ENCODE data around the gene CACNA1C.

Gene CACNA1C

GRCh38 chr12:2297658-2298057, 244.9 kb downstream of the CACNA1C start:
- DNase-seq (ENCODE audit: low read depth), result no peak

GRCh38 chr12:2298556-2299200, 245.9 kb downstream of the CACNA1C start:
- DNase-seq (ENCODE audit: low read depth), result no peak

- no peak for DNase-seq (ENCODE audit: low read depth)
Observed at GRCh38 chr12:2299206-2299605, 246.4 kb downstream of the CACNA1C start.

GRCh38 chr12:2300168-2300567, 247.4 kb downstream of the CACNA1C start:
- DNase-seq (ENCODE audit: low read depth), result no peak

DNA sequence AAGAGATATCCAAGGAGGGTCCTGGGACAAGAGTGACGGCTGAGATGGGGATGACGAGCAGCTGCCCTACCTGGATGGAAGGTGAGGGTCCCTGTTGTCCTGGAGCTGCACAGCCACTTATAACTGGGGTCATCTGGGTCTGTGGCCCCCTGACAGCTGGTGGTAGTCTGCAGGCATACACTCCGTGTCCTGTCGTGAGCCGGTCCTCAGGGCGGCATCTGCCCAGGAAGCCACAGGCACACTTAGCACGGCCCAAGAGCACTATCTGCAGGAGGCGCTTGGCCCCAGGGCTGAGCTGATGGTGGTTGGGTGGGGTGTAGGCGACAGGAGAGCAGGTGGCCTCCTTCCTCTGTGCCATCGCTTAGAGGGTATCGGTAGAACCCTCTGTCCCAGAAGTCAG, 248.1 kb downstream of the CACNA1C start:
- DNase-seq (ENCODE audit: low read depth), result no peak

DNA sequence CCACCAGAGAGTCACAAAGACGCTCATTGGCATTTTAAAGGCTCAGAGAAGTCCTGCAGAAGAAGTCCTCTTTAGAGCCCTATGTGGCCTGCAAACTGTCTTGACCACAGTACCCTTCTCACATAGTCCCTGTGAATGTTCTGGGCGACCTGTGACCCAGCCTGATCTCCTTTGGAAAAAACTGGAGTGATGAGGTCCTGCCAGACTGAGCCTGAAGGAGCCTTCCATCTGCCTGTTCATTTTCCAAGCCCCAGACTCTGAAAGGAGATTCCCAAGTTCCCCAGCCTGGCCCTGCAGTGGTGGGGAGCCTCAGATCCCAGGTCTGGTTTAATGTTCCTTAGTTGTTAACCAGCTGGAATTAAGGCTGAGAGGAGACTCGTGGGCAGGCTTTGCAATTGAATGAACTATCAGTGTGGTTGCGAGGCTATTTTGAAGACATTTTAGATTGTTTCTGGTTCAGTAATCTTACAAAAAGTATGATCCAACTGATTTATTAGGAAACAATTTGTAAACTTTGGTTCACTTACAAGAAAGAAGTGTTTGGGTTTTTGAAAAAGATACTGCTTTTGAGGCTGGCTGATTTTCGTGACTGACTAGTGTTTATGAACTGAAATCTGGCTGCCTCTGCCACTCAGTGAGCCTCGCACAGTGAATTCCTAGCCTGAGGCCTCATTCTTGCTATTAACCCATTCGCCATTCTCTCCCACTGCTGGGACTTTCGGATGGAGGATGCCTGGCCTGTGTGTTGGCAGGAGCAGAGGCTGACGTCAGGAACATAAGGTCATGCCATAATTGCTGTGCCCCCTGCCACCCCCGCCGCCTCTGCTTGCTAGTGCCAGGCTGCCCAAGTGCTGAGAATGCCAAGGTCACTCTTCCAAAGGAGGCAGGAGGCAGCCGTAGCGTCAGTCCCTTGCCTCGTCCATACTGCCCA, 249.0 kb downstream of the CACNA1C start:
- DNase-seq (ENCODE audit: low read depth), result no peak

- DNase-seq (ENCODE audit: low read depth), result no peak
Observed at GRCh38 chr12:2302711-2303580, 250.2 kb downstream of the CACNA1C start.

DNA sequence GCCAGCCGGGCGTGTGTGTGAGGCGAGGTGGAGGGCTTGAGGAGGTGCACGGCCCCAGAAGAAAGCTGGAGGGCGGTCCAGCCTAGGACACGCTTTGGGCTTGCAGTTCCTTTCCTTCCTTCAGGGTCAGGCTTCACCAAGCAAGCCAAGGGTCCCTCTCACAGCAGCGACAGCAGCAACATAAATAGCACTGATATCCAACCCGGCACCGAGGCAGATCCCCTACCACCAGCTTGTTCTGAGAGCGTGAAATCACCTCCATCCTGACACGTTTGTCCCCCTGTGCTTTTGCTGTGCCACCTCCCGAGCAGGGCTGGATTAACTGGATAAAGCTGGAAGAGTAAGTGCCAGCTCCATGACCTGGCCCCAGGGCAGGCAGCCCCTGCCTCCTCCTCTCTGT, 251.4 kb downstream of the CACNA1C start:
- DNase-seq (ENCODE audit: low read depth), result no peak

DNA sequence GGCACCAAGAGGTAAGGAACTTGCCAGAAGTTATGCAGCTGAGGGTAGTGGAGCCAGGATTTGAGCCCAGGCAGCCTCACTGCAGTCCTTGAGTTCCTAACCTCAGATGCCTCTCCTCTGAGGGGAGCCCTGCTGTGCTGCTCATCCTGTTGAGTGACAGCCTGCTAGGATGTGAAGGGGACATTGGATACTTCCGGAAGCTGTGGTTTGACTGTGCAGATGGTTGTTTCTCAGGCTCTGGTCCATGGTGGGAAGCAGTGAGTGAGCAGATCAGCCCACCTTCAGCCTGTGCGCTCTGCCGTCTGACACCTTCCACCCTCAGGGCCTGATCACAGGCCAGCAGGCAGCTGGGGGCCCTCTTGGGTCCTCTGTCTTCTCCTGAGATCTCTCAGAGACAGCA, 253.2 kb downstream of the CACNA1C start:
- DNase-seq (ENCODE audit: low read depth), result no peak

- no peak for DNase-seq (ENCODE audit: low read depth)
Observed at GRCh38 chr12:2306735-2307134, 253.9 kb downstream of the CACNA1C start.

DNA sequence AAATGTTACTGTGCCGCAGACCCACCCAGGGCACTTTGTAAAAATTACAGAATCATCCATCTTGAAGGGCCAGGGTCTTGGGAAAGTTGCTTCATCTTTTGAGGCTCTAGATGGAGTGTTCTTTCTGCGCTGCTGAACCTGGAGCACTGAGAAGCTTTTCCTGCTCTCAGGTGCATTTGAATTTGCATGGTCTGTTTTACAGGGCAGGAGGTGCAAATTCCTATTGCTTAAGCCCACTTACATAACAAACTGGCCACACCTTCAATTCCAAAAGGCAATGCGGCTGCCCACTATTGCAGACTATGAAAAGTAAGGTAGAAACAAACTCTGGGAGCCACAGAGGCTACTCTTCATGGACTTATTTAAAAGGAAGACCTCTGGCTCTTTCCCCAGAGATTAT, 254.8 kb downstream of the CACNA1C start:
- no peak for DNase-seq (ENCODE audit: low read depth)

DNA sequence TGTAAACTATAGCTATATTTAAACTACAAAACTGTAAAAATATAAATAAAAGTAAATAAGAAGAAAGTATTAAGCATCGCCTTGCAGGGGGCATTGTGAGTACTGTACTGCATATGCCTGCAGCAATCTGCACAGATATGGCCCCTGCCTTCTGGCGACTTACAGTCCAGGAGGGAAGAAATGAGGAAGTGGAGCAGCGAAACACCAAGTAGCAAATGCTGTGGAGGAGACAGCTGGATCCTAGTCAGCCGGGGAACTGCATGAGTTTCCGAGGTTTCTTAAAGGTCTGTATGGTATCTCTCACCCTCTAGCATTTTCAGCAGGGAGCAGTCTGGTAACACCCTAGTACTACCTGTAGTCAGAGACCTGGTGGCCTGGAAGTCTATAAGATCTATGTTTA, 256.9 kb downstream of the CACNA1C start:
- no peak for DNase-seq (ENCODE audit: low read depth)

DNA sequence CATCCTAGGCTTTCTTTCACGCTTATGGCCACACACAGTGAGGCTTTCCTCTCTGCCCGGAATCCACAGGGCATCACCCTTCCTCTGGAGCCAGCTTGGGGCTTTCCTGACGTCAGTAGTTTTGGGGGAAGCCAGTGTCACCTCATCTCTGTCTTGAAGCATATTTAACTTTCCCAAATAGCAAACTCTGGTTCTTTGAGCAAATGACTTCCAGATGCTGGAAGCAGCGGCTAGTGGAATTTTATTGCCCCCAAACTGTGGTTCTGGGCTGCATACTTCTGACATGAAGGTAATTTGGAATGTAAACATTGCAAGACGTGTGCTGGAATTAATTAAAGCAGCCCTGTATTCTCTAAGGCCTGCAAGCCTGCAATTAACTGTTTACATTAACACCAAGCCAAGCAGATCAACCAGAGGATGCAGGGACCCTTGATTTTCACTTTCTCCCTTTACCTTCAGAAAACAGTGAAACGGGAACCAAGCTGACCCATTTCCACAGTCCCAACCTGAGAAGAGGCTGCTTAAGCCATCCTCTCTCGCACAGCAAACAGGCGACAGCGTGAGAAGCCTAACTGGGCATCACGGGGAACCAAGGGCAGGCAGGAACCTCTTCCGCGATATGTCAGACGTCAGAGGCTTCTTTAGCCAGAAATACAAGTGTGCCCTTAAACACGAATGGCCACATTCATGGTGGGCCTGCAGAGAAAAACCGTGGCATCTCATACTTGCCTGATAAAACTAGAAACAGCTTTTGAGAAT, 258.4 kb downstream of the CACNA1C start:
- DNase-seq (ENCODE audit: low read depth), result no peak

DNA sequence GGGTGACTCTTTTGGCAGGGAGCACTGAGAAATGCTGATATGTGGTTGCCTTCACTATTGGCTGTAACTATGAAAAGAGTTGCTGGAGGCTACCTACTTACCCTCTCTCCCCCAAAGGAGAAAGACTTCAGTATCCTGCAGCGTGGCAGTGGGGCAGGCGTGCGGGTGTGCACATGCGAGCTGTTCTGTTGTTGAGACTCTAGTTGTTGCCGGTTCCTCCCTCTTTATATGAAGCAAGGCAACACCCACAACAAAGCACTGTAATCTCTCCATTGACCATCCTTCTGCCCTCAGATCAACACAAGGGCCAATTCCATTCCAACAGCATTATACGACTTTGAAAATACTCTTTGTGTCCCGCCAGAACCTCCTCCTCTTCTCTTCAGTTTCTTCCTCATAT, 259.4 kb downstream of the CACNA1C start:
- no peak for DNase-seq (ENCODE audit: low read depth)

GRCh38 chr12:2312770-2313169, 260.0 kb downstream of the CACNA1C start:
- DNase-seq (ENCODE audit: low read depth), result no peak

DNA sequence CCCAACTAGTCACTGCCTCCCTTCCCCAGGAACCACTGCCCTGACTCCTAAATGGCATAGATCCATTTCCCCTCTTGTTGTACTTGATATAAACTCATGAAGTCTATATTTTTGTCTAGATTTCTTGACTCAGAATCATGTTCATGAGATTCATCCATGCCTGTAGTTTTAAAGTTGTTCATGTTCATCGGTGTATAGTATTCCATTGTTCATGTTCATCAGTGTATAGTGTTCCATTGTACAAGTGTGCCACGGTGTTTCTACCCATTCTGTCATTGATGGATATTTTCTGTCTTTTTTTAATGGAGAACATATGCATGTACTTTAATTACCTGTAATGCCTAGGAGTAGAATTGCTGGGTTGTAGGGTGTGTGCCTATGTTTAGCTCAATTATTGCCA, 261.7 kb downstream of the CACNA1C start:
- DNase-seq (ENCODE audit: low read depth), result no peak

DNA sequence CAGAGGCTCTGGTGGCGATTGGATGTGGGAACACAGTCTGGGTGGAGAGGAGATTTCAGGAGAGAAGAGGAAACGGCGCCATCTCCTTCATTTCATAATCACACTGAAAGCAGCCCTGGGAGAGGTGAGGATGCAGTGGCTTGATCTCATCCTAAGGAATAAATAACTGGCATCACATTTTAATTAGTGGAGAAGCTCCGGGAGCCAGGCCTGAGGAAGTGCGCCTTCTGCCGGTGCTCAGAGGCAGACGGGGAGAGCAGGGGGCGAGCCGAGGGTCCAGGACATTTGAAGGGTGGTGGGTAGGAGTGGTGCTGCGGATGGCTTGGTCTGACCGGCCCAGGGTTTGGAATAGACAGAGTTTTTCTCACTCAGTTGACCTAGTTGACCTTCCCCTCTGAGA, 265.0 kb downstream of the CACNA1C start:
- DNase-seq (ENCODE audit: low read depth), result no peak

DNA sequence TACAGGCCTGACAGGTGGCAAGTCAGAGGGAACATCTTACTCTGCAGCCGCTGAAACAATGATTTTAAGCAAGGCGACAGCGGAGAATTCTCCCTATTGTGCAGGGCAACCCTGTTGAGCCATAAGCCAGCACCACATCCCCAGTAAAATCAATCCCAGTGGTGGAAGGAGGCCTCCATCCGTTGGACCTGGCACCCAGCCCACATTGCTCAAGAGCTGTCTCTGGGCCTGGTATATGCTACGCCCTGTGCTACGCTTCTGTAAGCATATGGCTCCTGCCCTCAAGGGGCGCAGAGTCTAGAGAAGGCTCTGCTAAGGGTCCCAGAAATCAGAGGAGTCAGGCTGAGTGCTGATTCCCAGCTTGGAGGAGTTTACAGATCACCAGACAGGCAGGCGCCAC, 265.5 kb downstream of the CACNA1C start:
- DNase-seq (ENCODE audit: low read depth), result no peak

GRCh38 chr12:2319136-2319535, 266.3 kb downstream of the CACNA1C start:
- no peak for DNase-seq (ENCODE audit: low read depth)

GRCh38 chr12:2319737-2320506, 267.1 kb downstream of the CACNA1C start:
- DNase-seq (ENCODE audit: low read depth), result no peak

GRCh38 chr12:2320841-2321240, 268.1 kb downstream of the CACNA1C start:
- no peak for DNase-seq (ENCODE audit: low read depth)

All from T follicular helper cell (primary cell).